Right ventricle myocardium inferior (tissue), 1 donor: Measurements from ENCODE around the gene DHX57. TPM values are rescaled to one million over a fixed set of nuclear protein-coding genes. Genes with fewer than 3 reads are reported as not detected.
A peak's percentile ranks its signal among the peaks of the same experiment; 100 is the strongest.

ENCODE experiments used
- ATAC-seq: fragments of 200-7000 bp; cut with Tn5 transposase; one replicate; pipeline ENCODE4 v1.9.1; 2020; ENCODE audit warnings: mild to moderate bottlenecking, moderate library complexity
- DNase-seq: peaks from one replicate; pipeline ENCODE4 v3.0.0; 2021; ENCODE audit errors: missing footprints
- intact Hi-C: fragments of 100-400 bp; cut with DNase I; formaldehyde crosslinking; loops from one replicate; pipeline ENCODE4 v1.11.0; 2022
- long read RNA-seq: library from polyadenylated mRNA; unstranded; transcript quantifications from one replicate; pipeline ENCODE4 v2.0.0, GENCODE V29; 2021
- total RNA-seq: library from RNA; stranded (reverse); fragmentation: NEBNext Ultra II Directional; extraction: Animal tissue kit (Norgen Biotek cat#: 25700); gene quantifications from one replicate; pipeline ENCODE4 v1.2.1, GENCODE V29; 2021
- donor health status: DM: no; HTN: yes; CAD: no; lungs with severe emphysema.

DHX57 gene
- 7.8 TPM for total RNA-seq
- long read RNA-seq, partial matches to known transcripts = 3 of 3 reads
- long read RNA-seq, other reads (novel, unspliced or antisense) = 0 of 3 reads

GRCh38 chr2:38875576-38876367 is at the start of gene DHX57, which contains the start of gene MORN2:
Gene DHX57, minus strand, starts transcription at chr2:38875934. Its CDS starts 7,529 bp downstream, at chr2:38868405.
Gene MORN2, plus strand, starts transcription at chr2:38875976.
- intact Hi-C loops = no loop called here
- ATAC-seq (peak; percentile 98), DNase-seq (peak; percentile 93)

DNA sequence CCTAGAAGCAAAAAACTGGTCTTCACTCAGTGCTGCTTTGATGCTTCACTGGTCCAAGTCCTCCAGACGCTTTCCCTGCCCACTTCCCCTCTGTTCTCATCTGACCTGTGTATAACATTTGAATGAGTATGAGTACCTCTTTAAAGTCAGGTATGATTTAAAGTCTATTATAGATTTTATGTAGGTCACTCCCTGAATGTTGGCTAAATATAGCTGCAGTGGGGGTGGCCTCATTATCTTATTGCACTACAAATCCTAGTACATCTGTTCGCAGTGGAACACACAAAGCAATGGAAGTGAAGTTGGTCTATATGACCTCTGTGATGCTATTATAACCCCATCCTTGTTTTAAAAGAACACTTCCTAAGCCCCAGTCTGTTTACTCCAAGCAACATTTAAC is 47.2 kb upstream of the DHX57 start:
- intact Hi-C loops = no loop called here
- DNase-seq (no peak), ATAC-seq (peak; percentile 31)

DNA sequence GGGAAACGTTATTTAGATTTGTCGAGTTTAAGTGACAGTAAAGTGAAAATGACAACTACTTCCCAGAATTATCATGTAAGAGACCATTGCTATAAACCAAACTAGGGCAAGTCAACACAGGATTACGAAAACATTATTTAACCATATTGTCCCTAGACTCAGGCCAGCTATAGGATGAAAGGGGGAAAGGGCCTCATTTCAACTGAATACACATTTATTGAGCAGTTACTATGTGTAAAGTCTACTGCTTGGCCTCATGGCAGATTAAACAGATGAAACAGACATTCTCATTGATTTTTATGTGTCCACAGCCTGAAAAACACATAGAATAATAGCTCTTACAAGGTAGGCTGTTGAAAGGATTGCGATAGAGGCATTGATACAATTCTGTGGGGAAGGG is 46.7 kb upstream of the DHX57 start:
- ATAC-seq (no peak), DNase-seq (no peak)
- intact Hi-C loops = no loop called here

- DNase-seq = no peak
- intact Hi-C loops = no loop called here
- ATAC-seq = no peak
Measured at GRCh38 chr2:38912619-38913018, 36.9 kb upstream of the DHX57 start.

- intact Hi-C loops = no loop called here
- ATAC-seq = no peak
- DNase-seq = no peak
Measured at GRCh38 chr2:38911191-38911590, 35.5 kb upstream of the DHX57 start.

GRCh38 chr2:38909872-38910271 is 34.1 kb upstream of the DHX57 start:
- DNase-seq (no peak), ATAC-seq (no peak)
- intact Hi-C loops = no loop called here

- intact Hi-C loops = no loop called here
- no peak for ATAC-seq
- no peak for DNase-seq
Measured at GRCh38 chr2:38907743-38908562, 32.2 kb upstream of the DHX57 start.

GRCh38 chr2:38907242-38907641 is 31.5 kb upstream of the DHX57 start:
- ATAC-seq (no peak), DNase-seq (no peak)
- intact Hi-C loops = no loop called here

GRCh38 chr2:38905251-38905650 is 29.5 kb upstream of the DHX57 start:
- ATAC-seq (no peak), DNase-seq (no peak)
- intact Hi-C loops = no loop called here

DNA sequence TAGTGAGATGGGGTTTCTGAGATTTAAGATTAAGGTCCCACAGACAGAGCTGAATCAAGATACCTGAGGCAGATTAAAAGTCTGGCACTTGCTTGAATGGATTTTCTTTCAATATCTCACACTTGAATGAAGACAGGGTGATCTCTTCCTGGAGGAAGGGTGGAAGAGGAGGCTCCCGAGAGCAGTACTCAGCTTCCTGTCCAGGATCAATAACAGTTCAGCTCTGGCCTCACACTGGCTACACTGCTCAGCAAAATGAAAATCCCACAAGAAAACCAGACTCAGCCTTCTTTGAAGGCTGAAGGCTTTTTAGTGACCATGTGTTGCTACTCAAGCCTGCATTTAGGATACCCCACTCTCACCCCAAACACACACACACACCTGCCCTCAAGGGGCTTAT is 25.0 kb upstream of the DHX57 start:
- no peak for ATAC-seq
- intact Hi-C loops = no loop called here

DNA sequence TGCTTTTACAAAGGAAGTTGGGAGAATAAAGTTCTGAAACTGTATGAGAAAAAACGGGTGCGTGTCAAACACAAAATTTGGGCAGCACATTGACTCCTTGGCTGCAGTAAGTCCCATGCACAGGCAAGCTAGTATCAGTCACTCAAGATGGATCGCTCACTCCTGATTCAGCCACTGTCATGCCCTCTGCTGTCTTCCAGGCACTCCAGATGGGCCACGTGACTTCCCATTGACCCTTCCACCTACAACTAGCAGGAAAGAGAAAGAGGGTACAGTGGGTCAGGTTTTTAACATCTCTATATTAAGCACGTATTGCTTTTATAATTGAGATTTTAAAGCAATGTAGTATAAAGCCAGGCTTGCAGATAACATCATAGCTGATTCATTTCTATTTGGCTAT is 22.5 kb upstream of the DHX57 start:
- ATAC-seq (no peak), DNase-seq (no peak)
- intact Hi-C loops = no loop called here

More for the DNA sequence above, 25.0 kb upstream of the DHX57 start:
- no peak for DNase-seq

DNA sequence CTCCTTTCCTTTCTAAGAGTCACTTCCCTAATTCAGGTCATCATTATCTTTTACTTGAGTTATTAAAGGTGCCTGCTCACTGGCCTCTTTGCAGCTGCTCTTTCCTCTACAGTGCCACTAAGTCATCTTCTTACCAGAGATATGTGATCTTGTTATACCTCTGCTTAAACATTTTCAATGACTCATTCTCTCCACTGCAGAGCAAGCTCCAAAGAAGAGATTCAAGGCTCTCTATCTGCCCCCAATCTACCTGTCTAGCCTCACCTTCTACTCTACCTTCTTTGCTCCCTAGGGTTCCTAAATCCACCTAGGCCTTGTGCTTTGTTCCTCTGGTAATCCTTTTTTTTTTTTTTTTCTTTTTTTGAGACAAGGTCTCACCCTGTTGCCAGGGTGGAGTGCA is 17.1 kb upstream of the DHX57 start:
- no peak for ATAC-seq
- no peak for DNase-seq
- intact Hi-C loops = no loop called here

DNA sequence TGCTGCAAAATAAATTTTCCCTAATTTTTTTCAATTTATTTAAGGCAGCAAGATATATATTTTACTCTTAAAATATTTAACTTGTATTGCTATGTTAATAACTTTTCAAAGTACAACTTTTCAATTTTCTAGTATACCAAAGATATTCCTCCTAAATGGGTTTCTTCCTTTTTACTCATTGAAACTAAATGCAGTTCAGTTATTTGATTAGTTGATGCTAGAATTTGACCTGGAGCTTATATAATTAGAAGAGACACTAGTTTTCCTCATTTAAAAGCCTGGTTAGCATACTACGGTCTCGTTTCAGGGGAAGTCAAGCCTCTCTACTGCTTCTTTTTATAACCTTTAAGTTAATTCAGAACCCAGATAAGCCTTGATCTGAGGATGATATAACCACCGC is 13.8 kb upstream of the DHX57 start, which contains the start of gene ARHGEF33:
ARHGEF33 (plus strand) TSS at position 301 of the 400 bp plus-strand sequence. CDS start 29,573 bp downstream, outside the sequence.
- DNase-seq (no peak), ATAC-seq (no peak)
- intact Hi-C loops = no loop called here

- intact Hi-C loops = no loop called here
- no peak for DNase-seq
- no peak for ATAC-seq
Measured at GRCh38 chr2:38889045-38889444, 13.3 kb upstream of the DHX57 start.

GRCh38 chr2:38887902-38888554 is 12.3 kb upstream of the DHX57 start:
- DNase-seq (no peak), ATAC-seq (no peak)
- intact Hi-C loops = no loop called here

DNA sequence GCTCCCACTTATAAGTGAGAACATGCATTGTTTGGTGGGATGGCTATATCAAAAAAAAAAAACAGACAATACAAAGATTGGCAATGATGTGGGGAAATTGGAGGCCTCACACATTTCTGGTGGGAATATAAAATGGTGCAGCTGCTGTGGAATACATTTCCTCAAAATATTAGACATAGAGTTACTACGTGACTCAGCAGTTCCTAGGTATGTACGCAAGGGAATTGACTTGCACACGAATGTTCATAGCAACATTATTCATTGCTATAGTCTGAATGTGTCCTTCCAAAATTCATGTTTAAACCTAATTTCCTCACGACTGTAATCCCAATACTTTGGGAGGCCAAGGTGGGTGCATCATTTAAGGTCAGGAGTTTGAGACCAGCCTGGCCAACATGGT is 11.6 kb upstream of the DHX57 start:
- no peak for DNase-seq
- intact Hi-C loops = no loop called here
- no peak for ATAC-seq

GRCh38 chr2:38886063-38886462 is 10.3 kb upstream of the DHX57 start:
- intact Hi-C loops = no loop called here
- ATAC-seq = no peak
- DNase-seq = no peak

DNA sequence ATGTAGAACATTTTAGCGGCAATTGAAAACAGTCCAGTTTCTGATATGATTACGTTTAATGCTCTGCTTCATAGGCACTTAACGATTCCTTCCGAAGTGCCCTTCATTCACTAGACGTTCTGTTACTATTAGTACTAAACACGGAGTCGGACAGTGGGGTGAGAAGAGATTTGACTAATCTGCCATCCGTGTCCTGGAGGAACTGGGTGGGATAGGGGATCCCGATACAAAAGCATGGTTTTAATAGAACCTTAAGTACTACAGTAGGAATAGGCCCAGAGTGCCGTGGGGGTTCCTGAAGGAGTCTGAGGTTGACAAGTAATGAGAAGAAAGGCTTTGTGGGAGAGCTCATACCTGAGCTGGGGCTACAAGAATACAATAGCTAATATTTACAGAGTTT is 673 bp upstream of the DHX57 start:
- no peak for DNase-seq
- intact Hi-C loops = no loop called here
- ATAC-seq = no peak

DNA sequence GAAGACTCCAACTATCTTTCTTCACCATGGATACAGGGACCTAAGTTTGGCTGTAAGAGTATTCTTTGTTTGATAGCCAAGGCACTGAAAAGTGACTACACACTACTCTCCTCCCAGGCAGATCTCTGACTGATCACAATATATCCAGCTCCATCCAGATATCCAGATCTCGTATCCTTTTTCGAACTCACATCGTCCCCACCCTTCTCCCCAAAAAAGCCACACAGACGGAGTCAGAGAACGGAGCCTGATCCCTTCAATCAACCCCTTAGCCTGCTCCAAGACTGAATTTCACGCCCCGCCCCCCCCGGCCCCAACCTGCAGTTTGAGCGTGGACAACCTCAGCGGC is 533 bp downstream of the DHX57 start:
- intact Hi-C loops = no loop called here
- DNase-seq = no peak
- ATAC-seq = no peak
